ENCODE measurements around the gene GPC1. TPM values are rescaled to one million over a fixed set of nuclear protein-coding genes. Genes with fewer than 3 reads are reported as not detected.

GPC1 gene
- total and polyA plus RNA-seq, 4 experiments from 2014 or later: 0.14 to 1.2 (median 0.88) TPM

Small RNAs within 50 kb of the gene (microRNA-seq; reads per million reads assigned to microRNA genes)
- 5.5 reads per million, percentile 26 among the genes with 10 or more reads in this experiment for gene MIR149 (ENCODE audit: borderline microRNAs expressed, borderline number of aligned reads, borderline replicate concordance)

Other genes with a start within 250 kb of the GPC1 start
- gene ANKMY1, start 122.3 kb downstream of the GPC1 start, total RNA-seq: 10 to 100 TPM; 71.4 to 84.8 TPM
- gene ANKMY1, start 122.3 kb downstream of the GPC1 start, polyA plus RNA-seq: 10 to 100 TPM in 1 of 2 donors, 1 to 10 TPM in 1; 9.4 to 15.2 TPM
- 10 to 100 TPM; 16.3 to 19.4 TPM for gene DUSP28, start 124.7 kb downstream of the GPC1 start, total RNA-seq
- 10 to 100 TPM; 18.2 to 18.5 TPM for gene DUSP28, start 124.7 kb downstream of the GPC1 start, polyA plus RNA-seq
- gene RNPEPL1, start 132.8 kb downstream of the GPC1 start, total RNA-seq: 100 to 1,000 TPM; 140 to 145 TPM
- 100 to 1,000 TPM in 1 of 2 donors, 10 to 100 TPM in 1; 13.6 to 100 TPM for gene RNPEPL1, start 132.8 kb downstream of the GPC1 start, polyA plus RNA-seq
- 10 to 100 TPM; 80.6 to 83.0 TPM for gene CAPN10, start 151.1 kb downstream of the GPC1 start, total RNA-seq
- 10 to 100 TPM in 1 of 2 donors, 1 to 10 TPM in 1; 9.9 to 18.7 TPM for gene CAPN10, start 151.1 kb downstream of the GPC1 start, polyA plus RNA-seq
- gene GPR35, start 189.8 kb downstream of the GPC1 start, total RNA-seq: 1 to 10 TPM; 6.3 to 6.8 TPM
- gene GPR35, start 189.8 kb downstream of the GPC1 start, polyA plus RNA-seq: 1 to 10 TPM in 1 of 2 donors, under 1 TPM in 1; 0.71 to 1.3 TPM
- not detected for gene AQP12B, start 247.2 kb downstream of the GPC1 start, total RNA-seq
- gene AQP12B, start 247.2 kb downstream of the GPC1 start, polyA plus RNA-seq: not detected